ENCODE measurements around the gene BRD4.
"Not testable (repeated sequence)": the region's sequence is repeated elsewhere in the genome, so short reads cannot be mapped to it uniquely, and the experiment has no call there.

DNA sequence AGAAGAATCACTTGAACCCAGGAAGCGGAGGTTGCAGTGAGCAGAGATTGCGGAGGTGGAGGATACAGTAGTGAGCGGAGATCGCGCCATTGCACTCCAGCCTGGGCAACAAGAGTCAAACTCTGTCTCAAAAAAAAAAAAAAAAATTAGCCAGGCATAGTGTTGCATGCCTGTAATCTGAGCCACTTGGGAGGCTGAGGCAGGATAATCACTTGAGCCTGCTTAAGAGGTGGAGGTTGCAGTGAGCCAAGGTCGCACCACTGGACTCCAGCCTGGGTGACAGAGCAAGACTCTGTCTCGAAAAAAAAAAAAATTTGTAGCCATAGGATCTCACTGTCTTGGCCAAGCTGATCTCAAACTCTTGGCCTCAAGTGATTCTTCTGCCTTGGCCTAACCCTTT is 3.7 kb upstream of the BRD4 start:
- TF ChIP-seq, protein P1, sequence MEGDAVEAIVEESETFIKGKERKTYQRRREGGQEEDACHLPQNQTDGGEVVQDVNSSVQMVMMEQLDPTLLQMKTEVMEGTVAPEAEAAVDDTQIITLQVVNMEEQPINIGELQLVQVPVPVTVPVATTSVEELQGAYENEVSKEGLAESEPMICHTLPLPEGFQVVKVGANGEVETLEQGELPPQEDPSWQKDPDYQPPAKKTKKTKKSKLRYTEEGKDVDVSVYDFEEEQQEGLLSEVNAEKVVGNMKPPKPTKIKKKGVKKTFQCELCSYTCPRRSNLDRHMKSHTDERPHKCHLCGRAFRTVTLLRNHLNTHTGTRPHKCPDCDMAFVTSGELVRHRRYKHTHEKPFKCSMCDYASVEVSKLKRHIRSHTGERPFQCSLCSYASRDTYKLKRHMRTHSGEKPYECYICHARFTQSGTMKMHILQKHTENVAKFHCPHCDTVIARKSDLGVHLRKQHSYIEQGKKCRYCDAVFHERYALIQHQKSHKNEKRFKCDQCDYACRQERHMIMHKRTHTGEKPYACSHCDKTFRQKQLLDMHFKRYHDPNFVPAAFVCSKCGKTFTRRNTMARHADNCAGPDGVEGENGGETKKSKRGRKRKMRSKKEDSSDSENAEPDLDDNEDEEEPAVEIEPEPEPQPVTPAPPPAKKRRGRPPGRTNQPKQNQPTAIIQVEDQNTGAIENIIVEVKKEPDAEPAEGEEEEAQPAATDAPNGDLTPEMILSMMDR (IDR thresholded peaks at IDR 0.05) = not testable (repeated sequence)
- TF ChIP-seq POLR2A (IDR thresholded peaks at IDR 0.05); POLR2AphosphoS5 (IDR thresholded peaks at IDR 0.05); EP300 (IDR thresholded peaks at IDR 0.05; ENCODE audit: low read depth): not testable (repeated sequence)
